Measurements from ENCODE around the gene RPS6KC1.
"Not testable (repeated sequence)": the region's sequence is repeated elsewhere in the genome, so short reads cannot be mapped to it uniquely, and the experiment has no call there.

The RPS6KC1 gene

DNA sequence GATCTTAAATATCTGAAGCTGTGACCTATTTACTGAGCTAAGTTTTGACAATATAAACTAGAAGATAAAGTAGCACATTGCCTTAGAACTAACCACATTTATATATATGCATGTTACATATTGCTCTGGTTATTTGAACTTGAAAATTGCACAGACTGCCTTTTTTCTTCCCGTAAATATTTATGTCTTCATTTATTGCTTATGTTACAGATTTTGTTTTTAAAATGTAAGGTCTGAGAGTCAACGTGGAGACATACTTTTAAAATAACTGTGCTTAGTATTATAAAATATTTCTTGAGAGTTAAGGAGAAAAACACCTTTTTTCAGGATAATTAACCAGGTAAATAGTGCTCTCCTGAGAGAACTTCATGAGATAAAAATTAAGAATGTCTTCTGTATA, 3.1 kb downstream of the RPS6KC1 start:
- in situ Hi-C loops (cut with MboI; ENCODE audit: low sequenced_read_pairs), result no loop called here

DNA sequence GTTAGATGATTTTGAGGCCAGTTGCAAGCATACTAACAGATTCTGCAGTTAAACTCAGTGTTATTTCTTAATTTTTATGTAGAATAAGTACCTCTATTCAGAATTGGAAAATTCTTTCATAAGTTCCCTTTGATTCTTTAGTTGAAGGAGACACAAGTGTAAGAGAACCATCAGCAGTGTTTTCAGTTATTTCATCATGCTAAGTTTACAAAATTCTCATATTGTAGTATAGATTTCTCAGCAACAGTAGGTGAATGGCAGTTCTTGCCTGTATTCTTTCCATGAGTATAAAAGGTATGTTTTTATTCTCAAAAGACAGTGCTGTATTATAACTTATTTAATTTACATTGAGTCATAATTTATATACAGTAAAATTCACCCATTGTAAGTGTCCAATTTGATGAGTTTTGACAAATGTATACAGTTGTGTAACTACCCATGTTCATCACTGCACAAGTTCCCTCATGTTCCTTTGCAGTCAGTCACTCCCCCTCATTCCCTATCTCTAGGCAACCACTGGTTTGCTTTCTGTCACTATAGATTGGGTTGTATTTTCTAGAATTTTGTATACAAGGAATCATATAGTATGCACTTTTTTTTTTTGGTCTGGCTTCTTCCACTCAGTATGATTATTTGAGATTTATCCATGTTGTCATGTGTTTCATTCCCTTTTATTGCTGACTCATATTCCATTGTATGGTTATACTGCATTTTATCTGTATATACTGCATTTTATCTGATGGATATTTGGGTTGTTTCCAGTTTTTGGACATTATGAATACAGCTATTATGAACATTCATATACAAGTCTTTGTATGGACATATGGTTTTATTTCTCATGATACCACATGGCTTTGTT, 3.9 kb downstream of the RPS6KC1 start:
- in situ Hi-C loops (cut with MboI; ENCODE audit: low sequenced_read_pairs), result no loop called here

- in situ Hi-C loops (cut with MboI; ENCODE audit: low sequenced_read_pairs), result no loop called here
Observed at GRCh38 chr1:213055767-213056166, 4.7 kb downstream of the RPS6KC1 start.

DNA sequence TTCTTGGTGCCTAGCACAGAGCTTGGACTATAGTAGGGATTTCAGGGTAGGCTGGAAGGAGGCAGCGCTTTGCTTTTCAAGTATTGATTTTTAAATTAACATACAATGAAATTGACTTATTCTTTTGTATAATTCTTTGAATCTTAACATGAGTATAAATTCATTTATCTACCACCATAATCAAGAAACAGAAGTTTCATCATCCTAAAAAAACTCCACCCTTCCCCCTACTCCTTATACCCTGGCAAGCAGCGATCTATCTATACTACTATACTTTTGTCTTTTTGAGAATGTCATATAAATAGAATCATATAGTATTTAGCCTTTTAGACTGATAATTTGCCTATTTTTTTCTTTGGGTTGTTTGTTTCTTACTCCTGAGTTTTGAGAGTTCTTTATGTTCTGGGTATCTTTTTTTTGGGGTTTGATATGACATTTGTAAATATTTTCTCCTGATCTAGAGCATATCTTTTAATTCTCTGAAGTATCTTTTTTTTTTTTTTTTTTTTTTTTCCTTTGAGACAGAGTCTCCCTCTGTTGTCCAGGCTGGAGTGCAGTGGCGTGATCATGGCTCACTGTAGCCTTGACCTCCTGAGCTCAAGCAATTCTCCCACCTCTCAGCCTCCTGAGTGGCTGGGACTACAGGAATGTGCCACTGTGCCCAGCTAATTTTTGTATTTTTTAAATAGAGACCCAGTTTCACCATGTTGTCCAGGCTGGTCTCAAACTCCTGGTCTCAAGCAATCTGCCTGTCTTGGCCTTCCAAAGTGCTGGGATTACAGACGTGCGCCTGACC, 6.4 kb downstream of the RPS6KC1 start:
- in situ Hi-C loops (cut with MboI; ENCODE audit: low sequenced_read_pairs), result no loop called here

- in situ Hi-C loops (cut with MboI; ENCODE audit: low sequenced_read_pairs), result no loop called here
Observed at GRCh38 chr1:213060836-213061235, 9.8 kb downstream of the RPS6KC1 start.

DNA sequence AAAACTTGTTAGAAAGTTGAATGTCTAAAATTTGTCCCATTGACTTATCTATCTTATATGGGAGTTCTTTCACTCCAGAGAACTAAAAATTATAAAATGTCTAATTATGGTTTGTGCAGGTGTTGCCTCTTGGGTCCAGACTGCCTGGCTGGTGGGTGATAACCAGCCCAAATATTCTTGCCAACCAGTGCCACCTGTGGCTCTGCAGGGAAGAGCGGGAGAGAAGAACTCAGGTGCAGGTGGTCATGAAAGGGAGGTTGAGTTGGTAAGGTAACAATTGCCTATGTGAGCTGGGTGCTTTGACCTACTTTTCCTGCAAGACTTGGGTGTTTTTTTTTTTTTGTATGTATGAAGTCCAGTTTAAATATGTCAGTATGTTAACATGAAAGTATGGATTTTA, 10.2 kb downstream of the RPS6KC1 start:
- in situ Hi-C loops (cut with MboI; ENCODE audit: low sequenced_read_pairs), result no loop called here

DNA sequence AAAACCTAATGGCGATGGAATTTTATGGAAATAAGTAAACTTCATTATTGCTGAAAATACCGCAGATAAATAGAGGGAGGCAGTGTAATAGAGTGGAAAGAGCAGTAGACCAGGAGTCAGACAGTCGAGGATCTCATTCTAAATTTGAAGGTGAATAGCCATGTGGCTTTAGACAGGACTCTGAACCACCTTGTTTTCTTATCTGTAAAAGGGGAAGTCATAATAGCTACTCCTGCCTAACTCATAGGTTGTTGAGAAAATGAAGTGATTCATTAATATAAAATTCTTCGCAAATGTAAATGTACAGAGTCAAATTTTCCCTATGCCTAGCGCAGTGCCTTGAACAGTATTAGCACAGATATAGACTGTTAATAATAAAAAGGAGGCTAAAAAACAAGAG, 14.8 kb downstream of the RPS6KC1 start:
- in situ Hi-C loops (cut with MboI; ENCODE audit: low sequenced_read_pairs), result no loop called here

DNA sequence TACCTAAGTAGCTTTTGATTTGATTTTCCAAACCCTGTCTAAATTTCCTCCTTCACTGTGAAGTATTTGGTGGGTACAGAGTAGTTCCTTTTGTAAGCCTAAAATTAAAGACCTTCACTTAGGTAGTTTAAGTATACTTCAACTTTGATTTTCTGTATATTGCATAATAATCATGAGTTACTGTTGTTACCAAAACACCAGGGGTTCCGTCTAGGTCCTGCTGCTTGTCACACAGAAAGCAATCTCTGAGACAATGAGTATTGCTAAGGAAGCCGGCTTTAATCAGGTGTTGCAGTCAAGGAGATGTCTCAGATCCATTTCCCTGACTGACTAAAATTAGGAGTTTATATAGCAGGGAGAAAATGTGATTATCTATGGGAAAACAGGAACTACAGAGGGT, 15.3 kb downstream of the RPS6KC1 start:
- in situ Hi-C loops (cut with MboI; ENCODE audit: low sequenced_read_pairs), result no loop called here

- in situ Hi-C loops (cut with MboI; ENCODE audit: low sequenced_read_pairs), result no loop called here
Observed at GRCh38 chr1:213067352-213067751, 16.3 kb downstream of the RPS6KC1 start.

GRCh38 chr1:213070406-213070805, 19.4 kb downstream of the RPS6KC1 start:
- in situ Hi-C loops (cut with MboI; ENCODE audit: low sequenced_read_pairs), result no loop called here

GRCh38 chr1:213075725-213076124, 24.7 kb downstream of the RPS6KC1 start:
- in situ Hi-C loops (cut with MboI; ENCODE audit: low sequenced_read_pairs), result no loop called here

- in situ Hi-C loops (cut with MboI; ENCODE audit: low sequenced_read_pairs), result no loop called here
Observed at GRCh38 chr1:213082420-213083111, 31.5 kb downstream of the RPS6KC1 start.

GRCh38 chr1:213083112-213083445, 32.0 kb downstream of the RPS6KC1 start:
- in situ Hi-C loops (cut with MboI; ENCODE audit: low sequenced_read_pairs), result no loop called here

DNA sequence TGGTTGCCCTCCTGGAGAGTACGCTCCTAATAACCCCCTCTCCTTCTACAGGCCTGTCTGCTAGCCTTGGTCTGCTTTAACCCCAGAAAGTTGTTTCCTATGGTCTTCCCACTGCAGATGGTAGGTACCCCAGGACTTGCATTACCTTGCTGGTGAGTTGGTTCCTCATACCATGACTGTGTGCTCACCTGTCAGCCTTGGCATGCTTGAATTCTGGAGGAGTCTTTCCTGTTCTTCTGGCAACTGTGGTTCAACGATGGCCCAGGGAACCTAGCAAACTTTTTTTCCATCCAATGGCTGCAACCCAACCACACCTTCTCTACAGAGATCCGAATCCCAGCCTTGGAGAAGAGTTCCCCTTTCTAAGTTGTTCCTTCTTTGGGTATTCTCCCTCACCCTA, 36.9 kb downstream of the RPS6KC1 start:
- in situ Hi-C loops (cut with MboI; ENCODE audit: low sequenced_read_pairs), result no loop called here

- in situ Hi-C loops (cut with MboI; ENCODE audit: low sequenced_read_pairs), result no loop called here
Observed at GRCh38 chr1:213089924-213090677, 39.1 kb downstream of the RPS6KC1 start.

GRCh38 chr1:213094446-213094845, 43.4 kb downstream of the RPS6KC1 start:
- in situ Hi-C loops (cut with MboI; ENCODE audit: low sequenced_read_pairs), result no loop called here

DNA sequence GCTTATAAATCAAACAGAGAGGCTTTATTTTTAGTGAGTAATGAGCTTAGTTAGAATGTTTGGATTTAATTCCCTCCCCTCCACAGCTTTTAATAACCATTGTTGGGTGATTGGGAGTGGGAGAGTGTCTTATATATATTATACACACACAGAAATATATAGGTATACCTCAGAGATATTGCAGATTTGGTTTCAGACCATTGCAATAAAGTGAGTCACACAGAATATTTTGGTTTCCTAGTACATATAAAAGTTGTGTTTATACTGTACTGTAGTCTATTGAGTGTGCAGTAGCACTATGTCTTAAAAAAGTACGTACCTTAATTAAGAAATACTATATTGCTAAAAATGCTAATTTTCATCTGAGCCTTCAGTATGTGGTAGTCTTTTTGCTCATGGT, 44.4 kb downstream of the RPS6KC1 start:
- in situ Hi-C loops (cut with MboI; ENCODE audit: low sequenced_read_pairs), result no loop called here

- in situ Hi-C loops (cut with MboI; ENCODE audit: low sequenced_read_pairs), result no loop called here
Observed at GRCh38 chr1:213099682-213100399, 48.8 kb downstream of the RPS6KC1 start.

DNA sequence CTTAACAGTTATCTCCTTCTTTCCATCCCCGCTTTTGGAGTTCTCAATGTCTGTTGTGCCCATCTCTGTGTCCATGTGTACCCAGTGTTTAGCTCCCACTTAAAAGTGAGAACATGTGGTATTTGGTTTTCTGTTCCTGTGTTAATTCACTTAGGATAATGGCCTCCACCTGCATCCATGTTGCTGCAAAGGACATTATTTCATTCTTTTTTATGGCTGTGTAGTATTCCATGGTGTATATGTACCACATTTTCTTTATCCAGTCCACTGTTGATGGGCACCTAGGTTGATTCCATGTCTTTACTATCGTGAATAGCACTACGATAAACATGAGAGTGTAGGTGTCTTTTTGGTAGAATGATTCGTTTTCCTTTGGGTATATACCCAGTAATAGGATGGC, 49.5 kb downstream of the RPS6KC1 start:
- in situ Hi-C loops (cut with MboI; ENCODE audit: low sequenced_read_pairs), result not testable (repeated sequence)

Data from HL-60/S4 treated with retinoic acid at 250 ng/mL for 4 days and 3 days (cell line).